ENCODE results near the gene PHLDB2.

PHLDB2 gene

DNA sequence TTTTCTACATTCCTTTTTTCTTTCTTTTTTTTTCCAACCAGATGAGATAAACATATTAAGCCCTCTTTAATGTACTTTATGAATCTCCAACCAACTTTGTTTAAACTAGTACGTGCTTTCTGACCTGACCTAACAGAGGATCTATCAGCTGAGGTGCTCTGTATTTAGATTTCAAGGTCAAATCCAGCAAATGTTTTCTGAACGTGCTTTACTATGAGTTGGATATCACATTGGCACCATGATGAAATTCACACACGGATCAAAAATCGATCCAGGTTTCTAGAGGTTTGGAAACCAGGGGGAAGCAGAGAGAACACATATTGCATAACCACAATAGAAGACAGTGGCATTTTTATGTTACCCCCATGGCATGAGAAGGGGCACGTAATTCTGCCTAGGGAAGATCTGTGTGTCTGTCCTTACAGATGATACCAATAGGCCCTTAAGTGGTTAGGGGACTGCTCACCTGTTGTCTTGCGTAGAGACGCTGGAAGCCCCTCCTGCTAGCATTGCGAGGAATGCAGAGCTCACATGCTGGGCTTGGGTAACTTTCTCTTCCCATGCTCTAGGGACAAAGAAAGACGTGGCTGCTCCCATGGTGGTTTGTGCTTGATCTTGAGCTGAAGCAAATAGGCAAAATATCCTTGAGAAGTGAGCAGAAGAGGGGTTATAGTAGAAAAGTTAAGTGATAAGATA is 60.5 kb downstream of the PHLDB2 start:
- in situ Hi-C loops (cut with HindIII; ENCODE audit: low sequenced_read_pairs) = no loop called here

DNA sequence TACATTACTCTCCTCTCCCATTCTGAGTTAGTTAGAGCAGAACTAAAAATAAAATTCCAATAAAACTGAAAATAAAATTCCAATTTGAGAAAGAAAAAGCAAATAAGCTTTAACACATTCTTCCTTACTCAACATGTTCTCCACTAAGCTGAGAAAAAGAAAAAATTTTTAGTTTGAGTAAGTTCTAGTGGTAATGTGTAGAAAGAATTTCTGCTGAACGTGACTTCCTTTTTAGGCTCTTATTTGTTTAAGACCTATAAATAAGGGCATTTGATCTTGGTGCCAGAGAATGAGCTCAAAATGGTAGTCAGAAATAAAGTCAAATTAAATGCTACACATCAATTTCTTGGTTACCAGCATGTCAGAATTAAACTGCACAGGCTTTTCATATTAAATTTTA is 62.1 kb downstream of the PHLDB2 start:
- in situ Hi-C loops (cut with HindIII; ENCODE audit: low sequenced_read_pairs) = no loop called here

DNA sequence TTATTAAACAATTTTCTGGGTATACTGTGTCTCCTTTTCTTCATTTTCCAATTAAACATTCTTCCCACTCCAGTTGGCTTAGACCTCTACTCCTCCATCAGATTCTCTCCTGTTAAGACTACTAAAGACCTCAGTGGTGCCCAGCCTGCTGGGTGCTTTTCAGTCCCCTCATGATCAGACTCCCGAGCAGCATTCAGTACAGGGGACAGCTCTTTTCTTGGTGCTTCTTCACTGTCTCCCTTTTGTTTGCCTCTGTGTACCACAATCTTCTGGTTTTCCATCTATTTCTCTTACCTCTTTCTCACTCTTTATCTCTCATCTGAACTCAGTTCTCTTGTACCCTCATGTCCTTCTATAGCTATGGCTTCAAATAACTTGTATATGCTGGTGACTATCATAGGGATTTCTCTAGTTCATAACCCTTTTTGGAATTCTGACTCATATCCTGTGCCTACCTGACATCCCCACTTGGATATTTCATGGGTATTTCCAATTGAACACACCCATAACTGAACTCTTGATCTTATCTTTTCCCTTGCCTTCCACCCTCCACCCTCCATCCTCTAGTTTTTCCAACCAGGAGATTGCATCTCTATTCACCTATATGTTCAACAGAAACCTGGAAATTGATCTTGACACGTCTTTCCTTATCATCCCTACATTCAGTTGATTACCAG is 64.2 kb downstream of the PHLDB2 start:
- in situ Hi-C loops (cut with HindIII; ENCODE audit: low sequenced_read_pairs) = no loop called here

DNA sequence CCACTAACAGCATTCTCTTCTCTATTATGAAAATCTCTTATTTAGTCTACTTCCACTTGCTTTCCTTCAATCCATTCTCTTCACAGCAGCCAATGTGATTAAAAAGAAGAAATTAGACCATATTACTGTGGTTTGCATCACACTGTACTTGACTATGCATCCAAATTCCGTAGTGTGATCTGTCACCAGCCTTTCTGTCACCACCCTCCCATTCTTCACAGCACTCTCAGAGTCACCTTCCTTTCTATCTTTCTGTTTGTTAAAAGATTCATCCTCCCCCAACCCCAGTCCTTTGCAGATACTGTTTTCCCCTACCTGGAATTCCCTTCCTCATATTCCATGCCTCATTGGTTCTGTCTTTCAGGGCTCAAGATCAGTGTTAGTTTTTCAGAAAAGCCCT is 64.7 kb downstream of the PHLDB2 start:
- in situ Hi-C loops (cut with HindIII; ENCODE audit: low sequenced_read_pairs) = no loop called here

DNA sequence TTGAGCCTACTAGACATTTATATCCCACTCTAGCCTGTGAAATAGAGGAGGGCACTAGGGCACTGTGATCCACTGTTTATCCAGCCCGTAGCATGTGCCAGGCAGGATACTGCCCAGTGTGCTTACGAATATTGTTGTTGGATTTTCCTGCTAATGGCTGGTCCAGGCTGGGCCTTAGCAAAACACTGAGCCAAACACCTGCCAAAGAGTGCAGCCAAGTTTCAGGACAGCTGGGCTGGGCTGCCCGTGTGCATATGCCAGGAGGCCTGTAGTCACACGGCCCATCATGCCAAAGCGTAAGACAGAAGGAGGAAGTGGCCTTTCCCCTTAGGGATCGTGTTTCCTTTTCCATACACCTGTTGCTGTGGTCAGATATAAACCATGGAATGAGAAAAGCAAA is 65.2 kb downstream of the PHLDB2 start:
- in situ Hi-C loops (cut with HindIII; ENCODE audit: low sequenced_read_pairs) = no loop called here

DNA sequence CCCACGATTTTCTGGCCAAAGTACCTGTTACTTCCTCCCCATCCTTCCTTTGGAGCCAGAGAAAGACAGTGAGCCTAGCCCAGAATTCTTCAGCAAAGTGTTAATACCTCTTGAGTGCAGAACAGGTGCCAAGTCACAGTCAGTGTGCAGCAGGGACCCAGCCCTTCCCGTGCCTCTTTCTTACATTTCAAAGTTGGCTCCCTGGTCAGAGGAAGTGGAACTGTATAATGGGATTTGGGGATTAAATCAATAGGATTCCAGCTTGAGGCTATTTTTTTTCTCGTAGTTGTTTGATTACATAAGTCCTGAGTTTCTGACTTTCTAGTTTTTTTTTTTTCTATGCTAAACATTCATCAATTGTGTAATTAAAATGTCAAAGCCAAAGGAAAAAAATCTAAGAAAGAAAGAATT is 67.2 kb downstream of the PHLDB2 start:
- in situ Hi-C loops (cut with HindIII; ENCODE audit: low sequenced_read_pairs) = no loop called here

DNA sequence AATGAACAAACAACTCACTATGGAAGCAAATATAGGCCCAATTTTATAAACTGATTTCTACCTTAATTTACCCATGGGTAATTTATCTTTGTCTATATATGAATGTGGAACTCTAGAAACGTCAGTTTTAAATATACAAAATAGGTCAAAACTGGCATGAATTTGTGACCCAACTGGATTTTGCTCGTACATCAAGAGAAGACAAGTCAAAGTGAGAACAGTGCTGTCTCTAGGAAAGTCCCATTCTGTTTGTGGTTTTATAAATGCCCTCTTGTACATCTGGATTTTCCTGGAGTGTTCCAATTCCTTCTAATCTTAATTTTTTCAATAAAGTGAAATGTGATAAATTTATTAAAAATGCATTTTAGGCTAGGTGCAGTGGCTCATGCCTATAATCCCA is 69.5 kb downstream of the PHLDB2 start:
- in situ Hi-C loops (cut with HindIII; ENCODE audit: low sequenced_read_pairs) = no loop called here

DNA sequence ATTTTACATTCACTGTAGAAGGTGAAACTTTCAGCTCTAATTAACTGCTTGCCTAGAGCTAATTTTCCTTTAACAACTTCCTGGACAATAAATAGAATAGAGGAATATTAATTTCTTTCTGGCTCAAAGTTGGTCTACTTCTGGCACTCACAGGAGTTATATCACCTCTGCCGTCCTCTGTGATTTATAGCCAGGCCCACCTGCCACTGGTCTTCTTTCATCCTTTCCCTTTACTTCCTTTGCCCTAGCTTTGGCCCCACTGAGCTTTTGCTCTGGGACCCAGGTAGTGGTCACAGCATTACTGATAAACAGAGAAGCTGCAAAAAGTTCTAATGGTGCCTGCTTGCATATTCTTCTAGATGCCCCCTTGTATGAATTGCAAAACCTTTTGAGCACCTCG is 70.4 kb downstream of the PHLDB2 start:
- in situ Hi-C loops (cut with HindIII; ENCODE audit: low sequenced_read_pairs) = no loop called here

DNA sequence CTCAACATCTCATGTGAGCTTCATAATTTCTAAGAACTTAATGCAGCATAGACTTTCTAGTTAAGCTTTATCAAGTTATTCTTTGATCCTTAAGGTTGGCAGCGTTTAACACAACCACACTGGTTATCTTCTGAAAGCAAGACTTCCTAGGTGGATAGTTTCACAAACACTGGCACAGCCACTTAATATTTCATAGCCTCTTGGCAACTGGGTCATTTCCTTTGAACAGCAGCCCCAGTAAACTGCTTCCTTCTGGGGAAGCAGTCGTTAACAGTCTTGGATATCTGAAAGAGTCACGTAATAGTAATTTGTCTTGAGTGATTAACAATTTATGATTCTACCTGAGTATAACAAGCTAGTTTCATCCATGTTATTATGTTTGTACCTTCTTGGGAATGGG is 73.9 kb downstream of the PHLDB2 start:
- in situ Hi-C loops (cut with HindIII; ENCODE audit: low sequenced_read_pairs) = no loop called here

DNA sequence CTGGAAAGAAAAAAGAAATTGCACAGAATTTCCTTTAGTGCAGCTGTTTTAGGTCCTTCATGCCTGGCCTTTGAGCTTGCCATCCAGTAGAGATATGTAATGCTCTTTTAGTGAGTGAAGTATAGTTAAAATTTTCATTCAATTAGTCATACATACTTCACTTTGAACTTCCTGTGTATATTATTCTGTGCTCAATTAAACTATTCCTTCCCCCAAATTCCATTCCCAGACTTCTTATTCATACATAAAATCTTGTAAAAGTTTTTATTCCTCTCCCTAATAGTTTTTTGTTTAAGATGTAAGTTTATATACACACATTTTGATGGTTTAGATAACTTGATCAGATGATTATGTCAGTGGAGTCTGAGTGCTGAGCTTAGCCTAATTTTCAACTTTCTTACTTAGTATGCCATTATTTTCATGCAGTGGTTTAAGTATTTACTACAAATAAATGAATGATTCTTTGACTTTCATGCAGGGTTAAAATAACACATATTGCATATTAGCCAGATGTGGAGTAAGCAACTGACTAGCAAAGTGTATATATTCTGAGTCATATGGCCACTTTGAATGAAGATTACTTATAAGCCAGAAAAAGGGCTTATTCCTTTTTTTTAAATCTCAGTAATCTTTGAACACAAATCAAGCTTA is 77.3 kb downstream of the PHLDB2 start:
- in situ Hi-C loops (cut with HindIII; ENCODE audit: low sequenced_read_pairs) = no loop called here

DNA sequence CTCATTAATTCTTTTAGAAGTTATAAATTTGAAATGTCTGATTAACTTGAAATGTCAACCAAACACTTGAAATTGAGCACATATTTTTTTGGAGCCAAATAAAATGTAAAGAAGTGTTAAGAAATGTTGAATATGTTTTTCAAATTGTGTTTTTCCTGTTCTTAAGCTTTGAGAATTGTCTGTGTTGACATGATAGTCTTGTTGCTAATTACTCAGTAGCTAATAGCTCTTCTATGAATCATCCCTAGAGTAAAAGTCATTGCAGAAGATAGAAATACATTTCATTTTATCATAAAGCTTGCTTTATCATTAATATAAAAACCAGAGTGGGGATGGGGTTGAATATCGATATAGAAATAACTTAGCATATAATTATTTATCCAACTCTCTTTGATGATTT is 77.9 kb downstream of the PHLDB2 start:
- in situ Hi-C loops (cut with HindIII; ENCODE audit: low sequenced_read_pairs) = no loop called here

DNA sequence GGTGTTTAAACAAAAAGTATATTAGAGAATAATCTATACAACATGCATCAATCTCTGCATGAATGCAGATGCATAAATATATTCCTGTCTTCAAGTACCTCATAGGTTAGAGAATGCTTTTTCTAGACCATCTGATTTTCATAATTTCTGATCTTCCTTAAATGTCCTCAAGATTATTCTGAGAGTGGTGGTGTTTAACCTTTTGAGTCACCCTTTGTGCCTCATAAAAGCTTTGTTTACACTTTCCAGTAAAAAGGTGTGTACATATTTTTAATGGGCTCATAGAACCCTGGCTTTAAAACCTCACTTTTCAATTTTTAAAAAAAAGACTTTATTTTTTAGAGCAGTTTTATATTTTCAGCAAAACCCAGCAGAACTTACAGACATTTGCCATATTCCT is 78.8 kb downstream of the PHLDB2 start:
- in situ Hi-C loops (cut with HindIII; ENCODE audit: low sequenced_read_pairs) = no loop called here

DNA sequence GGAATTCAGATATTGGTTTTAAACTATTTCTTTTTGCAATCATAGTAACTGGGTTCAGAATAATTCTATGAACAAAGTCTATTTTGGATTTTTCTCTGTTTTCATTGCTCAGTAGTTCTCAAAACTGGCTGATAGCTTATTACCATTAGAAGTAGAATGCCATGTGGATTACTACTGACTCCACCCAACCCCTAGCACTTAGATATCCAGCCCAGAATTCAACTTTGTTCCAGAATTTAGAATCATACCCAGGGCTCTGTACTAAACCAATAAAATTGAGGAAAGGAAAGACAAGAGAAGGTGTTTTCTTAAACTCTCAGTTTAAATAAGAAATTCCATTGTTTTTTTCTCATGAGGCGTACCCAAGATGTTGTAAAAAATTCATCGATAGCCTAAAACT is 80.8 kb downstream of the PHLDB2 start:
- in situ Hi-C loops (cut with HindIII; ENCODE audit: low sequenced_read_pairs) = no loop called here

DNA sequence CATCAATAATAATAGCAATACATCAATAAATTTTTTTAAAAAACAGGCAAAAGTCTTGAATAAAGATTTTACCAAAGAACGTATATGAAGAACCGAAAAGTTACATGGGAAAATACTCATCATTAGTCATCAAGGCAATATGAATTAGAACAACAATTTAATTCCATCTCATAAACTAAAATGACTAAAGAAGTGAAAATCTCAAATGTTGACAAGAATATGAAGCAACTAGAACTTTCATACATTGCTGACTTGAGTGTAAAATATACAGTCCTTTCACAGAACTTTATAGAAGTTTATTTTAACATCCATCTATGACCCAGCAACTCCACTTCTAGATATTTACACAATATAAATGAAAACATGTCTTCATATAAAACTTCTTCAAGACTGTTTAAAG is 84.5 kb downstream of the PHLDB2 start:
- in situ Hi-C loops (cut with HindIII; ENCODE audit: low sequenced_read_pairs) = no loop called here

DNA sequence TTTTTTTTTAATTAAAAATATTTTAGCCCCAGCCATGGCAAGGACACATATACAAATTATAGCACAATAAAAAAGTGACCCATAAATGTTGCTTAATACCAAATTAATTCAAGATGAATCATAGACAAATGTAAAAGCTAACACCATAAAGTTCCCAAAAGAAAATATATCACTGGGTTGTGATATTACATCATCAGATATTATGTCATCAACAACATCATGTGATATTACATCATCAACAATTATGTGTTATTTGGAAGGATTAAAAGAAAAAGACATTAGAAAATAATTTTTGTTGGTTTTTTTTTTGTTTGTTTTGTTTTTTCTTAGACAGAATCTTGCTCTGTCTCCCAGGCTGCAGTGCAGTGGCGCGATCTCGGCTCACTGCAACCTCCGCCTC is 85.3 kb downstream of the PHLDB2 start:
- in situ Hi-C loops (cut with HindIII; ENCODE audit: low sequenced_read_pairs) = no loop called here

DNA sequence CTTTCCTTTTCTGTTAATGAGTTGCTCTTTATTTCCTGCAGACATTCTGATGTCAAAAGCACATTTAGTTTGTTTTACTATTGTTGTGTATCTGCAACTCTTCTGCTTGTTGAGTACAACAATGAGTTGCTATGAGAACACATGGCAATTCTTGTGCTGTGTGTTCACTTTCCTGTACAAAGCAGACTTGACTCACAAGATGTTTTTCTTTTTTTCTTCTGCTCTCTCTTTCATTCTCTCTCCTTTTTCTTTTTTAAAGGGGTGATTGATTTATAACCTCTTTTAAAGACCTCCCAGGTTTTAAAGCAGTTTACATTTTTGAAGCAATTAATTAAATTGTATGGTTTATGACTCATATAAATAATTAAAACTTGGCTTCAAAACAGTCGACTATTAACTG is 88.2 kb downstream of the PHLDB2 start:
- in situ Hi-C loops (cut with HindIII; ENCODE audit: low sequenced_read_pairs) = no loop called here

DNA sequence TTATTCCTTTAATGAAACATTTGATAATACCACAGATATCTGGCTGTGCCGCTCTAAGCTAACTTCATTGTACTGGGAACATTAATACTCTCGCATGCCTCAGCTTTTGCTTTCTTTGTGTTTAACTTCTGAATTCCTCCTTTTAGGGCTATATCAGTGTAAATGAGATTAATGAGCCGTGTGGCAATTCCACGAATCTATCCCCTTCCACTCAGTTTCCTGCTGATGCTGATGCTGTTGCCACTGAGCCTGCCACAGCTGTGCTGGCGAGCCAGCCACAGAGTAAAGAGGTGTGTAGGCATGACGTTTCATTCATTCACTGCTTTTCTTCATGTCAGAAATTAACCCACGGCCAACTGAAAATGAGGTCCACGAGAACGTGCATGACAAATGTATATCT is 89.7 kb downstream of the PHLDB2 start:
- in situ Hi-C loops (cut with HindIII; ENCODE audit: low sequenced_read_pairs) = no loop called here

DNA sequence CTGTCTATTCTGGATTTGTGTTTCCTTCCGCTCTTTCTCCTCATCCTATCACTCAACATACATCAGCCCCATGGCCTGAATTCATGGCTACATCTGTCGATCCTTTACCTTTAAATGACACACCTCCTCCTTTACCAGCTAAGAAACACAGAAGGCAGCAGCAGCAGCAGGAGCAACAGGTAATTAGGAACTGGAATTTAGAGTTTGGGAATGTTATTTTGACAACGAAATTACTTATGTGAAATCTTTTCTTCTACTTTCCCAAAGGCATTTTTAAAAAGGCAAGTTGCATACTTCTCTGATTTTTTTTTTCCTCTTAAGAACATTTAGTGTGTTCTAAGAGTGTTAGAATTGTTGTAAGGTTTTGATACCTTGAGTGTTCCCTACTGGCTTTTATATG is 90.6 kb downstream of the PHLDB2 start:
- in situ Hi-C loops (cut with HindIII; ENCODE audit: low sequenced_read_pairs) = loop anchor here (25.0 kb wide), 1 partner anchor 237 kb away; no protein-coding TSS in a partner anchor

DNA sequence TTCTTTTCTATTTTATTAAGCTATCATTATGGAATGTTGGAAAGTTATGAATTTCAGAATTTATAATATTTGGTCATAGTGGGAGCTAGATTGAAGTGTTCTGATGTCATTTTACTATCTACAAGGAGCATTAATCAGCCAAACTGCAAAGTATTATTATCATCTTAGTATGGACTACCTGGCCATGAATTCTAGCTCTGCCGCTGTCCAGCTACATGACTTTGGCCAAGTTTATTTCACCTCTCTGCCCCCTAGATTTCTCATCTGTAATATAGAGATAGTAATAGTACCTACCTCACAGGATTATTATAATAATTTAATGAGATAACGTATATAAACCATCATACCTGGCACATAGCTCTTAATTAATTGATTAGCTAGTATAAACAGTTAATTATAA is 92.0 kb downstream of the PHLDB2 start:
- in situ Hi-C loops (cut with HindIII; ENCODE audit: low sequenced_read_pairs) = loop anchor here (25.0 kb wide), 1 partner anchor 239 kb away; no protein-coding TSS in a partner anchor

DNA sequence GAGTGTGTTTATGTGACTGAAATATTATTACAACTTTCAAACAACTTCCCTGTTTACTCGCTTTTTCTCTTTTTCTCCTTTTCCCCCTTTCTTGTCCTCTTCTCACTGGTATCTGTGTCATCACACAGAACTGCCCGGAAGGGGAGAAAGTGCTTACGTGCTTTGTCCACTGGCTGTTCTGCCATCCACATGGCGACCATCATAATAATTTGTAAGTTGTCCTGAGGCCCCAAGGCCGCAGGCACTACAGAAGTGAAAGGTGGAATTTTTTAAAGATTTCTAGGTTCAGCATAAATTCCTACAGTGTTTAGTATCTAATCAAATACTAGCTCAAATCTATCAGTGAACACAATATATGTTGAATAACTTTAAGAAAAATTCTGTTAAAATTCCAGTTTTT is 93.0 kb downstream of the PHLDB2 start:
- in situ Hi-C loops (cut with HindIII; ENCODE audit: low sequenced_read_pairs) = loop anchor here (25.0 kb wide), 1 partner anchor 240 kb away; no protein-coding TSS in a partner anchor

DNA sequence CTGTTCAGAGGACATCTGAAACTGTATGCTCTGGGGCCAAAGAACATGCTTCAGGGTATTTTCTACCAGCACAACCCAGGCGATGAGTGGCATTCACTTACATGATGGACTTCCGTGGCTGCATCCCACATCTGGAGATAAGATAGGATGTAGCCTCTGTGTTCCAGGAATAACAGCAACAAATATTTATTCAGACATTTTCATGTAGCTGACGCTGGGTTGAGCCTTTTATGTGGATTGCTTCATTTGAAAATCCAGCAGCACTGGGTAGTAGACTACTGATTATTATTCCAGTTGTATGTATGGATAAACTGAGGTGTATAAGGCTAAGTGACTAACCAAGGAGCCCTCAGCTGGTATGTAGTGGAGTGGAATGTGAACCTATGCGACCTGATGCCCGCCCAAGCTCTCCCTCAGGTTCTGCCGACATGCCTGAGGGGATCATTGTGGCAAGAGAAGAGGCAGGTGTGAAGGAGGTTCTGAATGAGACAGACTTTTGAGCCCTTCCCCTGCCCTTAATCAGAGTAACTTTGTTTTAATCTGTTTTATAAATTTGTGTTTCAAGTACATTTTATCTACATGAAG is 93.9 kb downstream of the PHLDB2 start:
- in situ Hi-C loops (cut with HindIII; ENCODE audit: low sequenced_read_pairs) = loop anchor here (25.0 kb wide), 1 partner anchor 241 kb away; no protein-coding TSS in a partner anchor
